Endothelial cell (in vitro differentiated cells): Measurements from ENCODE around the gene ZNF438. TPM values are rescaled to one million over a fixed set of nuclear protein-coding genes. Genes with fewer than 3 reads are reported as not detected.

Experiments used
- DNase-seq: peaks from one replicate; pipeline ENCODE4 v3.0.0; 2021; ENCODE audit warnings: low spot score
- H3K27ac Mint-ChIP-seq: one replicate; pipeline ENCODE4 v1.8.0; 2021; ENCODE audit warnings: mixed read lengths, inconsistent platforms; ENCODE audit not compliant: unreplicated experiment
- H3K27me3 Mint-ChIP-seq: one replicate; pipeline ENCODE4 v1.8.0; 2021; ENCODE audit warnings: mild to moderate bottlenecking, moderate library complexity, mixed read lengths, inconsistent platforms; ENCODE audit not compliant: unreplicated experiment
- H3K36me3 Mint-ChIP-seq: one replicate; pipeline ENCODE4 v1.8.0; 2021; ENCODE audit warnings: mild to moderate bottlenecking, low read depth, mixed read lengths, inconsistent platforms; ENCODE audit not compliant: unreplicated experiment
- H3K4me1 Mint-ChIP-seq: one replicate; pipeline ENCODE4 v1.8.0; 2021; ENCODE audit warnings: mild to moderate bottlenecking, mixed read lengths, inconsistent platforms; ENCODE audit not compliant: unreplicated experiment
- H3K4me3 Mint-ChIP-seq: one replicate; pipeline ENCODE4 v1.8.0; 2021; ENCODE audit warnings: mild to moderate bottlenecking, mixed read lengths, inconsistent platforms; ENCODE audit not compliant: unreplicated experiment
- H3K9me3 Mint-ChIP-seq: one replicate; pipeline ENCODE4 v1.8.0; 2021; ENCODE audit warnings: mixed read lengths, inconsistent platforms; ENCODE audit not compliant: unreplicated experiment
- CTCF ChIP-seq: fragments of 200-600 bp; sonication (generic); IDR thresholded peaks from one replicate; pipeline ENCODE4 v1.5.0; 2021; ENCODE audit warnings: antibody characterized with exemption; ENCODE audit not compliant: unreplicated experiment
- total RNA-seq: library from RNA; stranded (reverse); fragmentation: NEBNext Ultra II Directional; extraction: Animal tissue kit (Norgen Biotek cat#: 25700); gene quantifications from one replicate; pipeline ENCODE4 v1.2.1, GENCODE V29; 2021; ENCODE audit not compliant: unreplicated experiment

Gene ZNF438
- total RNA-seq, 1 donor from 2014 or later: 4.3 TPM

- Mint-ChIP-seq H3K36me3 (no peaks in the 10 kb centered on the region), H3K4me3 (no peak overlapping the region), H3K4me1 (no peaks in the 10 kb centered on the region), H3K27ac (no peak overlapping the region), H3K9me3 (no peaks in the 10 kb centered on the region), H3K27me3 (peaks cover 1% of the 10 kb centered on the region)
- no peak for DNase-seq
- TF ChIP-seq CTCF: no peak
These were observed 137.4 kb downstream of the ZNF438 start for GRCh38 chr10:30894221-30894620.

- H3K36me3 Mint-ChIP-seq: no peaks in the 10 kb centered on the region
- H3K27ac Mint-ChIP-seq: no peak overlapping the region
- no peaks in the 10 kb centered on the region for H3K4me1 Mint-ChIP-seq
- no peak for DNase-seq
- no peak for TF ChIP-seq CTCF
- peaks cover 1% of the 10 kb centered on the region for H3K27me3 Mint-ChIP-seq
- H3K9me3 Mint-ChIP-seq: no peaks in the 10 kb centered on the region
- no peak overlapping the region for H3K4me3 Mint-ChIP-seq
These were observed 138.5 kb downstream of the ZNF438 start for GRCh38 chr10:30893208-30893607.

GRCh38 chr10:30887839-30888238, 143.8 kb downstream of the ZNF438 start:
- no peak overlapping the region for H3K4me3 Mint-ChIP-seq
- TF ChIP-seq CTCF: no peak
- H3K27me3 Mint-ChIP-seq: no peaks in the 10 kb centered on the region
- H3K27ac Mint-ChIP-seq: no peak overlapping the region
- no peak for DNase-seq
- no peaks in the 10 kb centered on the region for H3K36me3 Mint-ChIP-seq
- no peaks in the 10 kb centered on the region for H3K4me1 Mint-ChIP-seq
- no peaks in the 10 kb centered on the region for H3K9me3 Mint-ChIP-seq

GRCh38 chr10:30885423-30885822, 146.2 kb downstream of the ZNF438 start:
- Mint-ChIP-seq H3K36me3 (no peaks in the 10 kb centered on the region), H3K4me1 (peaks cover 4% of the 10 kb centered on the region), H3K9me3 (no peaks in the 10 kb centered on the region), H3K27ac (no peak overlapping the region), H3K4me3 (no peak overlapping the region), H3K27me3 (no peaks in the 10 kb centered on the region)
- TF ChIP-seq CTCF: no peak
- no peak for DNase-seq

GRCh38 chr10:30883751-30884150, 147.9 kb downstream of the ZNF438 start:
- no peak for TF ChIP-seq CTCF

More at GRCh38 chr10:30883751-30884150, 147.9 kb downstream of the ZNF438 start:
- Mint-ChIP-seq H3K4me1 (peaks cover 4% of the 10 kb centered on the region), H3K9me3 (no peaks in the 10 kb centered on the region), H3K36me3 (no peaks in the 10 kb centered on the region), H3K4me3 (no peak overlapping the region), H3K27me3 (no peaks in the 10 kb centered on the region), H3K27ac (no peak overlapping the region)
- DNase-seq: no peak
